ENCODE data around the gene CAPSL. TPM values are rescaled to one million over a fixed set of nuclear protein-coding genes. Genes with fewer than 3 reads are reported as not detected.
A peak's percentile ranks its signal among the peaks of the same experiment; 100 is the strongest.

CAPSL gene
- total and polyA plus RNA-seq, 4 donors: 2.6 to 24.2 (median 6.6) TPM

DNA sequence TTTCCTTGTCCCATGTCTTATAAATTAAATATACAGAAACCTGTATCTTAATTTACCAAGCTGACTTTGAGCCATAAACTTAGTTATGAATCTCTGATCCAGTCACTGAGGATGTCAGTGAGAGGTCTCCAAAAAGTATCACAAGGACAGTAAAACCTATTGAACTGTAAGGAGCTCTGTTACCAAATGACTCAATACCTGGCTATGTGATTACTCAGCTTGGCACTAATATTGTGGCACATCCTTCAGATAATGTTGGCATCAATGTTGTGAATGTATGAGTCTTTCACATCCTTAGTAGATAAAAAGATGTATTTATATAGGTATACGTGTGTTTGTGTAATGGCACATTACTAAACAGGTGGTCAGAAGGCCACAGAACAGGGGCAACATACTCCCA is 18.0 kb upstream of the CAPSL start:
- H3K9me3 ChIP-seq (ENCODE audit: control insufficient read depth, insufficient read depth, low read length): peaks cover 3% of the 10 kb centered on the region
- no CpG with 5 or more reads among the region's 1 CpG for WGBS (ENCODE audit: insufficient coverage)
- H3K27me3 ChIP-seq (ENCODE audit: control insufficient read depth, insufficient read depth, low read length): no peaks in the 10 kb centered on the region
- H3K4me1 ChIP-seq (ENCODE audit: control insufficient read depth, insufficient read depth, low read length): no peaks in the 10 kb centered on the region
- no peak for DNase-seq (ENCODE audit: low read depth in 4 of 6, low spot score in 6 of 6)
- H3K27ac ChIP-seq (ENCODE audit: low read depth, low read length): no peak overlapping the region
- H3K36me3 ChIP-seq (ENCODE audit: control insufficient read depth, insufficient read depth, low read length): no peaks in the 10 kb centered on the region
- H3K4me3 ChIP-seq (ENCODE audit: low read depth, low read length): no peak overlapping the region

DNA sequence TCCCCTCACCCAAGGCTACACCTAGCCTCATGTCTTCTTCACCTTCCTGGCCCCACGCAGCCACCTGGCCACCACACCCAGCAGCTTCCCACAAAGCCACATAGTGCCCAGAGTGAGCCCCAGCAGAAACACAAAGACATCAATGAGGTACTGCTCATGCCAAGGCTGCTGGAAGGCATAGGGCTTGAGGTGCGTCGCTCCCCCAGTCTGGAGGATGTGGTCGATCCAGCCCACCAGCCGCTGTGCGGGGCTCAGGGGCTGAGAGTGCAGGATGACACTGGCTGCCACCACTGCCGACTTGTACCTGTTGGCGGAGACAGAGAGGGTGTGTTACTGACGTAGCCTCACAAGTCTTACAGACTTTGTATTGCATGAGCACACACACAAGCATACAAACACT is 15.8 kb upstream of the CAPSL start:
- Histone ChIP-seq H3K36me3 (ENCODE audit: control insufficient read depth, insufficient read depth, low read length) (no peaks in the 10 kb centered on the region), H3K4me1 (ENCODE audit: control insufficient read depth, insufficient read depth, low read length) (no peaks in the 10 kb centered on the region), H3K27ac (ENCODE audit: low read depth, low read length) (no peak overlapping the region), H3K9me3 (ENCODE audit: control insufficient read depth, insufficient read depth, low read length) (peaks cover 2% of the 10 kb centered on the region), H3K27me3 (ENCODE audit: control insufficient read depth, insufficient read depth, low read length) (no peaks in the 10 kb centered on the region), H3K4me3 (ENCODE audit: low read depth, low read length) (no peak overlapping the region)
- DNase-seq (ENCODE audit: low read depth in 4 of 6, low spot score in 6 of 6): no peak
- WGBS (ENCODE audit: insufficient coverage): 84% methylated on average over 8 of the region's 9 CpGs

DNA sequence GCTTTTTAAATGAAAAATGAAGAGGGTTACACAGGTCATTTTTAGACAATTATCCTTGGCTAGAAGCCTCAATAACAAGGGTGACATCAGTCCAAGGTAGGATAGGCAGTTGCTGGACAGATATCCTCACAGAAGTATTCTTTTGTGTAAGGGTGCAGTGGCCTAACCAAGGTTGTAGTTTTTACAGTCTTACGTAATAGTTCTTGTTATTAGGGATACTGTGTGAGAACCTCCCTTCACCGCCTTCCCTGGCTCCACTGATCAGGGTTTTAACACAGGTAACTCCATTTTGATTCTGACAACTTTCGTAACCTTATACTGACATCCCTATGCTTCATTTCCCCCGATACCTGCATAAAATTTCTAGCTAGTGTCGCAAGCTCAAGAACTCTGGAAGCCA is 8.7 kb upstream of the CAPSL start:
- Histone ChIP-seq H3K36me3 (ENCODE audit: control insufficient read depth, insufficient read depth, low read length) (no peaks in the 10 kb centered on the region), H3K9me3 (ENCODE audit: control insufficient read depth, insufficient read depth, low read length) (no peaks in the 10 kb centered on the region), H3K27me3 (ENCODE audit: control insufficient read depth, insufficient read depth, low read length) (no peaks in the 10 kb centered on the region), H3K4me3 (ENCODE audit: low read depth, low read length) (no peak overlapping the region), H3K4me1 (ENCODE audit: control insufficient read depth, insufficient read depth, low read length) (no peaks in the 10 kb centered on the region), H3K27ac (ENCODE audit: low read depth, low read length) (no peak overlapping the region)
- no peak for DNase-seq (ENCODE audit: low read depth in 4 of 6, low spot score in 6 of 6)
- 73% methylated on average over 3 of the region's 5 CpGs for WGBS (ENCODE audit: insufficient coverage)

DNA sequence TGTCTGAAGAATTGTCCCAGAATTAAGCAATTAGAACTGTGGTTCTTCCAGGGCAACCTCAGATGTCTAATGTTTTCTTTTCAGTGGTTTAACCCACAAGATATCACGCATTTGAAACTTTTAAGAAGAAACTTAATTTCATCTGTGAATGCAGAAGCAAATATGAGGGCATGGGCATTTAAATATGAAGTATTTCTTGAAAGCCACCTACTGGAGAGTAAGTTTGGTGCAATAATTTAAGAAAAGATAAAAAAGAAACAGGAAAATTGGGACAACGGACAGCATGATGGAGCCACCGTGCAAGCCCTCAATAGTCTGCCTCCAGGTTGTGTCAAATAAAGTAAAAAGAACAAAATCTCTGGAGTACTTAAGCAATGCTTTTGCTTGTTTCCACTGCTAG is 1.2 kb upstream of the CAPSL start:
- no peaks in the 10 kb centered on the region for H3K27me3 ChIP-seq (ENCODE audit: control insufficient read depth, insufficient read depth, low read length)
- H3K4me3 ChIP-seq (ENCODE audit: low read depth, low read length): no peak overlapping the region

DNA sequence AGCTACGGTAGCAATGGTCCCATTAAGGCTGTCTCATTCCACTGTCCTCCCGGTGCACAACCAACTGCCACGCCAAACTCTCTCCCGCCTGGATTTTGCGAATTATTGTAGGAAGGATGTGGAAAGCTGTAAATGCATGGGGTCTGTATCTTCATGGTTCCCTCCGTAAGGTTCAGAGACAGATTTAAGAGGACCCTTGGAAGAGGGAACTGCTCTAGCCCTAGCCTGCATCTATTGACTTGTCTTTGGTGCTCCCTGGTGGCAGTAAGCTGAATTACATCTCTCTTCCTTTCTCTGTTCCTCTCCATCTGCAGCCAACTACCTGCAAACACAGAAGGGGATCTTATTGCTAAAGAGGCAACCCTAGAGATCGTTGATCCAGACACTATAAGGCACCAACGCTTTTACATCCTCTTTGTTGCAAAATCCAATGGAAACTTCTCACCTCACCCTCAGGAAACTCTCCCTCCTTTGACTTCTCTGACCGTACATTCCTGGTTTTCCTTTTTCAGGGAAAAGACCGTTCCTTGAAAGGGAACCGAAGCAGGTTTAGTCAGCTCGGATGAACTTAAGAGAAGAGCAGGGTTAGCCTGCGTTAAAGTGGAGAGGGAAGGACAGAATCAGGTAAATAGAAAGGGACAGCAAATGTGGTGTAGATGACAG is 11.9 kb downstream of the CAPSL start:
- Histone ChIP-seq H3K9me3 (ENCODE audit: control insufficient read depth, insufficient read depth, low read length) (no peaks in the 10 kb centered on the region), H3K36me3 (ENCODE audit: control insufficient read depth, insufficient read depth, low read length) (no peaks in the 10 kb centered on the region), H3K4me3 (ENCODE audit: low read depth, low read length) (peak overlapping the region; percentile 4), H3K4me1 (ENCODE audit: control insufficient read depth, insufficient read depth, low read length) (peaks cover 12% of the 10 kb centered on the region), H3K27ac (ENCODE audit: low read depth, low read length) (no peak overlapping the region), H3K27me3 (ENCODE audit: control insufficient read depth, insufficient read depth, low read length) (peaks cover 15% of the 10 kb centered on the region)
- peak; percentile 62 to 96 (median 78) for DNase-seq (ENCODE audit: low read depth in 4 of 6, low spot score in 6 of 6)
- WGBS (ENCODE audit: insufficient coverage): 47% methylated on average over 8 of the region's 13 CpGs

More for the DNA sequence above, 1.2 kb upstream of the CAPSL start:
- Histone ChIP-seq H3K9me3 (ENCODE audit: control insufficient read depth, insufficient read depth, low read length) (no peaks in the 10 kb centered on the region), H3K4me1 (ENCODE audit: control insufficient read depth, insufficient read depth, low read length) (no peaks in the 10 kb centered on the region), H3K27ac (ENCODE audit: low read depth, low read length) (no peak overlapping the region), H3K36me3 (ENCODE audit: control insufficient read depth, insufficient read depth, low read length) (no peaks in the 10 kb centered on the region)
- WGBS (ENCODE audit: insufficient coverage): 100% methylated on average over 1 of the region's 3 CpGs
- DNase-seq (ENCODE audit: low read depth in 4 of 6, low spot score in 6 of 6): no peak

DNA sequence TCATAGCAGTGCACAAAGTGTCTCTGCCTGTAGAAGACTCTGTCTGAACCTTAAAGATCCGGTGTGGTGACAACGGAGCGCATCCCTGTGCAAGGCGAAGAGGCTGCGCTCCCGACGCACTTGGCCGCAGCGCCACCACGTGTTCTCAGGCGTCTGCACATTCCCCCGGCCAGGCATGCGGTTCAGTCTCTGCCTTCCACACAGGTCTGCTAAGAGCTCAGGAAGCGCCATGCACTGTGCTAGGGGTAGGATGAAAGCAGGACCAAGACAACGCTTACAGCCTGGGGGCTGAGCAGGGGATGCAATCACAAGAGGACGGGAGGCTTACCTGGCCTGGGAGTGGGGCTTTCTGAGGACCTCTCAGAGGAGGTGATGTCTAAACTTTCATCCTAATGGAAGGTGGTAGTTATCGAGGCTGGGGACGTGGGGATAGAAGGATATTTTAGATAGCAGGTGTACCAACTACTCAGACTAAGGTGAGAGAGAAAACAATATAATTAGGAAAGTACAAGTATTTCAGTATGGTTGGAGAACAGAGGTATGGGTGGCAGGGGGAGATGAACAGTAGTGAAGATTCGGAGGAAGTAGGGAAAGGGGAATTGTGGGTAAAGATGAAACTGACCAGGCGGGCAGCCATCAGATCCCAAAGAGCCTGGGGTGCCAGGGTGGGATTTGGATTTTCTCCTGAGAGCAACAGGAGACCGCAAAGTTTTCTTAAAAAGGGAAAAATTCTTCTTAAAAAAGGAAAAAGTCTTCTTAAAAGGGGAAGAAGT is 13.3 kb downstream of the CAPSL start:
- Histone ChIP-seq H3K27ac (ENCODE audit: low read depth, low read length) (no peak overlapping the region), H3K4me3 (ENCODE audit: low read depth, low read length) (no peak overlapping the region), H3K9me3 (ENCODE audit: control insufficient read depth, insufficient read depth, low read length) (no peaks in the 10 kb centered on the region), H3K36me3 (ENCODE audit: control insufficient read depth, insufficient read depth, low read length) (no peaks in the 10 kb centered on the region), H3K4me1 (ENCODE audit: control insufficient read depth, insufficient read depth, low read length) (peaks cover 12% of the 10 kb centered on the region), H3K27me3 (ENCODE audit: control insufficient read depth, insufficient read depth, low read length) (peaks cover 15% of the 10 kb centered on the region)
- 11% methylated on average over 18 of the region's 21 CpGs for WGBS (ENCODE audit: insufficient coverage)
- DNase-seq (ENCODE audit: low read depth in 4 of 6, low spot score in 6 of 6): peak; percentile 38 to 94 (median 58)

DNA sequence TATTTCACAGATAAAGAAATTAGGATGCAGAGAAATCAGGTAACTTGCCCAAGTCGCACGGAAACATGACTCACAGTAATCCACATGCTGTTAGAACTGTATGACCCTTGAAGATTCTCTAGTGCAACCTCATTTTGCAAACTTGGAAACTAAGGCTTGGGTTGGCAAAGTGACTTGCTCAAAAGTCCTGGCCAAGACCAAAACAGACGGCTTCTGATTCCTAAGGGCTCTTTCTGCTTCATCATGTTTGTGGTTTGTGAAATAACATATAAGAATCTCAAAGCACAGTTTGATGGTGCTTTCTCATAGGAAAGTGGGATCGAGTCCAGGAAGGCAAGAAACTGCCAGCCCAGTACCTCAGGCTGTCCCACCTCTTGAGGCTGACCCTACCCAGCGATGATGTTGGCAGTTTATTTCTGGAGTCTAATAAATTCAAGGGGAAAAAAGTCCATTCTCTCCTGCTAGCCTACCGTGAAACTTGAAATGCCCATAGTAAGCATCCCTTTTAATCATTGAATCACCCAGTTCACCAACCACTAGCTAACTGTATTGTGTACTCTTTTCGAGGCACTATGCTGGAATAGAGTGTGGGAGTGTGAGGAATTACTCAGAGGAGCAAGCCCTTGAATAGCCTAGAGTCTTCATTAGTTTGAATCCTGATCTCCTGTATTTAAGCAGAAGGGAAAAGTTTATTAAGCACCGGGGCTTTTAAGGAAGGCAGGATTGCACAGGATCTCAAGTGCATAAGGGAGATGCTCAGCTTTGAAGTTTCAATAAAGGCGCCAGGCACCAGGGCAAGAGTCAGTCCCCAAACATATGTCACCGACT is 14.1 kb downstream of the CAPSL start:
- no peak overlapping the region for H3K4me3 ChIP-seq (ENCODE audit: low read depth, low read length)
- peaks cover 15% of the 10 kb centered on the region for H3K27me3 ChIP-seq (ENCODE audit: control insufficient read depth, insufficient read depth, low read length)
- no peak overlapping the region for H3K27ac ChIP-seq (ENCODE audit: low read depth, low read length)
- no peaks in the 10 kb centered on the region for H3K9me3 ChIP-seq (ENCODE audit: control insufficient read depth, insufficient read depth, low read length)
- peak in 1 of 6 donors; percentile 26 for DNase-seq (ENCODE audit: low read depth in 4 of 6, low spot score in 6 of 6)
- peaks cover 12% of the 10 kb centered on the region for H3K4me1 ChIP-seq (ENCODE audit: control insufficient read depth, insufficient read depth, low read length)
- WGBS (ENCODE audit: insufficient coverage): 54% methylated on average over 5 of the region's 10 CpGs
- H3K36me3 ChIP-seq (ENCODE audit: control insufficient read depth, insufficient read depth, low read length): no peaks in the 10 kb centered on the region

DNA sequence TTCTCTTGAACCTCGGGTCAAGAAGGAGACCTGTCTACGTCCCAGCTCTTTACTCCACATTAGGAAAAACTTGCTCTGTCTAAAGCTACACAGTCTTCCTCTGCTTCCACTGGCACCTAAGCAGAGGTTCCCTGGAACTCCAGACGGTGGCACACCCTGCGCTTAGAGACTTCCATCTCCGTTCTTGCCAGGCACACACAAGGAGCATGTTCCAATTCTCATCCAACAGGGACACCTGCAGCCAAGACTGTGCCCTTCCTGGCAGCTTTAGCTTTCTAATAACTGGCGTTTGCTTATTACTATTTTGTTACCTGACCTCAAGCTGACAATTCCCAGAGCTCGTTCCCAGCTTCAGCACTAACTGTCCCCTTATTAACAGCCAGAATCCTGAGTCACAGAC is 16.0 kb downstream of the CAPSL start:
- peaks cover 12% of the 10 kb centered on the region for H3K4me1 ChIP-seq (ENCODE audit: control insufficient read depth, insufficient read depth, low read length)
- no peak overlapping the region for H3K4me3 ChIP-seq (ENCODE audit: low read depth, low read length)
- H3K27me3 ChIP-seq (ENCODE audit: control insufficient read depth, insufficient read depth, low read length): peaks cover 15% of the 10 kb centered on the region
- WGBS (ENCODE audit: insufficient coverage): 78% methylated on average over 6 of the region's 7 CpGs
- no peak overlapping the region for H3K27ac ChIP-seq (ENCODE audit: low read depth, low read length)
- no peak for DNase-seq (ENCODE audit: low read depth in 4 of 6, low spot score in 6 of 6)
- H3K36me3 ChIP-seq (ENCODE audit: control insufficient read depth, insufficient read depth, low read length): no peaks in the 10 kb centered on the region
- no peaks in the 10 kb centered on the region for H3K9me3 ChIP-seq (ENCODE audit: control insufficient read depth, insufficient read depth, low read length)

DNA sequence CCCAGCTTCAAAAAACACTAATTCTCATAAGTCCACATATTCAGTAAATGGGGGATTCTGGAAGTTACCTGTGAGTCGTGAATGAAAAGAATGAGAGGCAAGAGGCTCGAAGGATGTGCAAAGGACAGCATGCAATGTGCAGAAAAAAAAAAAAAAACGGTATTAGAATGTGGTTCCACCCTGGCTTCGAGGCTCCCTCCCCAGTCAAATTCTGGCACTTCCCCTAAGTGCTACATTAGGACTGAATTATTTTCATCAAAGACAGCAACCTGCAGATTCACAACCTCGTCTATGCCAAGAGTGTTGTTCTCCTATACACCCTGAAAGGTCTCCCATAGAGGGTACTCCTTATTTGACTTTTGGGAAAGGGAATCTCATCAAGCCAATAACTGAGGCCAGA is 16.5 kb downstream of the CAPSL start:
- no peak overlapping the region for H3K4me3 ChIP-seq (ENCODE audit: low read depth, low read length)
- H3K27me3 ChIP-seq (ENCODE audit: control insufficient read depth, insufficient read depth, low read length): peaks cover 15% of the 10 kb centered on the region
- H3K9me3 ChIP-seq (ENCODE audit: control insufficient read depth, insufficient read depth, low read length): no peaks in the 10 kb centered on the region
- no peak overlapping the region for H3K27ac ChIP-seq (ENCODE audit: low read depth, low read length)
- 83% methylated on average over 1 of the region's 5 CpGs for WGBS (ENCODE audit: insufficient coverage)
- peaks cover 12% of the 10 kb centered on the region for H3K4me1 ChIP-seq (ENCODE audit: control insufficient read depth, insufficient read depth, low read length)
- no peak for DNase-seq (ENCODE audit: low read depth in 4 of 6, low spot score in 6 of 6)
- H3K36me3 ChIP-seq (ENCODE audit: control insufficient read depth, insufficient read depth, low read length): no peaks in the 10 kb centered on the region
